C4-2B (cell line): ENCODE measurements around the gene ZNF524.

Experiments used
- H3K27ac ChIP-seq: fragments of 450-650 bp; 2 replicates; pipeline ENCODE4 v1.5.1; 2017
- ZFX ChIP-seq: fragments of 450-650 bp; IDR thresholded peaks from 2 replicates; pipeline ENCODE4 v1.6.1; 2017
- TF ChIP-seq, protein P1 (sequence below): fragments of 450-650 bp; conservative IDR thresholded peaks from 2 replicates; pipeline ENCODE4 v1.5.1; 2017; ENCODE audit warnings: mild to moderate bottlenecking

Gene ZNF524

DNA sequence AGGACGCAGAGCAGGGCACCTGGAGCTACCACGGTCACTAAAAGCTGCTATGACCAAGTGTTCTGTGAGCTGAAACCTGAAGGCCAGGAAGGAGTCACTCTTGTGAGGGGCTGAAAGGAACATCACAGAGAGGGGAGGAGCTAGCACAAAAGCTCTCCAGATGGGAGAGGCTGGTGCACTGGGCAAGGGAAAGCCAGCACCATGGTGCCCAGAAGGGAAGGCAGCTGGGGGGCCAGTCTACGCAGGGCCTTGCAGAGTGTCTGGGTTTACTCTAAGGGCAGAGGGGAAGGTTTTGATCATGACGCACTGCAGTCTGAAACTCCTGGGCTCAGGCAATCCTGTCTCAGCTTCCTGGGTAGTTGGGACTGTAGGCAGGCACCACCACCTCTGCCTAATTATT lies 36.6 kb downstream of the ZNF524 start:
- no peak for TF ChIP-seq ZFX
- TF ChIP-seq, protein P1, sequence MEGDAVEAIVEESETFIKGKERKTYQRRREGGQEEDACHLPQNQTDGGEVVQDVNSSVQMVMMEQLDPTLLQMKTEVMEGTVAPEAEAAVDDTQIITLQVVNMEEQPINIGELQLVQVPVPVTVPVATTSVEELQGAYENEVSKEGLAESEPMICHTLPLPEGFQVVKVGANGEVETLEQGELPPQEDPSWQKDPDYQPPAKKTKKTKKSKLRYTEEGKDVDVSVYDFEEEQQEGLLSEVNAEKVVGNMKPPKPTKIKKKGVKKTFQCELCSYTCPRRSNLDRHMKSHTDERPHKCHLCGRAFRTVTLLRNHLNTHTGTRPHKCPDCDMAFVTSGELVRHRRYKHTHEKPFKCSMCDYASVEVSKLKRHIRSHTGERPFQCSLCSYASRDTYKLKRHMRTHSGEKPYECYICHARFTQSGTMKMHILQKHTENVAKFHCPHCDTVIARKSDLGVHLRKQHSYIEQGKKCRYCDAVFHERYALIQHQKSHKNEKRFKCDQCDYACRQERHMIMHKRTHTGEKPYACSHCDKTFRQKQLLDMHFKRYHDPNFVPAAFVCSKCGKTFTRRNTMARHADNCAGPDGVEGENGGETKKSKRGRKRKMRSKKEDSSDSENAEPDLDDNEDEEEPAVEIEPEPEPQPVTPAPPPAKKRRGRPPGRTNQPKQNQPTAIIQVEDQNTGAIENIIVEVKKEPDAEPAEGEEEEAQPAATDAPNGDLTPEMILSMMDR = no peak
- no peak overlapping the region for H3K27ac ChIP-seq

DNA sequence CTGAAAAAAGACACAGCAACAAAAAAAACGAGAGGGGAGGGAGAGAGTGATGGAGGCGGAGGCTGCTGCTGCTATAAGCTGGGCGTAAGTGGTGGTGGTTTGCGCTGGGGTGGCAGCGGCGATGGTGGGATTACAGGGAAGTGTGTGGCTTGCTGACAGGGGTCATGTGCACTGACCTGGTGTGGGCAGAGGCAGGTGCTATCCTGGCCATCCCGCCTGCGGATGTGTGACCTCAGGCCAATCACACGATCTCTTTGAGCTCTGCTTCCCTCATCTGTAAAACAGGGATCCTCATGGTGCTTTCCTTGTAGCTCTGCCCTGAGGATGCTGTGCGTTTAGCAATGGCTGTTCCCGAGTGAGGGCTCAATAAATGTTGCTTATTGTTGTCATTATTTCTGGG lies 37.4 kb downstream of the ZNF524 start:
- TF ChIP-seq, protein P1 = no peak
- TF ChIP-seq ZFX = no peak
- no peak overlapping the region for H3K27ac ChIP-seq

DNA sequence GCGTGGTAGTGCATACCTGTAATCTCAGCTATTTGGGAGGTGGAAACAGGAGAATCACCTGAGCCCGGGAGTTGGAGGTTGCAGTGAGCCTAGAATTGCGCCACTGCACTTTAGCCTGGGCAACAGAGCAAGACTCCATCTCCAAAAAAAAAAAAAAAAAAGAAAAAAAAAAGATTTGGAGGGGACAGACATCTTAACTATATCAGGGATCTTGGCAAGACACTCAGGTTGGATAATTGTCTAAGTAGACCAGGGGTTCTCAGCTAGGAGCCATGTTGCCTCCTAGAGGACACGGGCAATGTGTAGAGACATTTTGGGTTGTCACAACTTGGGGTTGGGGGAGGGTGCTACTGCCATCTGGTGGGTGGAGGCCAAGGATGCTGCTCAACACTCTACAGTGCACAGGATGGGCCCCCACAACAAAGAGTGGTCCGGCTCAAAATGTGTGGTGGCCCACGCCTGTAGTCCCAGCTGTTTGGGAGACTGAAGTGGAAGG lies 38.8 kb downstream of the ZNF524 start:
- H3K27ac ChIP-seq = peak overlapping the region; percentile 93
- TF ChIP-seq, protein P1 = peak; percentile 39
- no peak for TF ChIP-seq ZFX

DNA sequence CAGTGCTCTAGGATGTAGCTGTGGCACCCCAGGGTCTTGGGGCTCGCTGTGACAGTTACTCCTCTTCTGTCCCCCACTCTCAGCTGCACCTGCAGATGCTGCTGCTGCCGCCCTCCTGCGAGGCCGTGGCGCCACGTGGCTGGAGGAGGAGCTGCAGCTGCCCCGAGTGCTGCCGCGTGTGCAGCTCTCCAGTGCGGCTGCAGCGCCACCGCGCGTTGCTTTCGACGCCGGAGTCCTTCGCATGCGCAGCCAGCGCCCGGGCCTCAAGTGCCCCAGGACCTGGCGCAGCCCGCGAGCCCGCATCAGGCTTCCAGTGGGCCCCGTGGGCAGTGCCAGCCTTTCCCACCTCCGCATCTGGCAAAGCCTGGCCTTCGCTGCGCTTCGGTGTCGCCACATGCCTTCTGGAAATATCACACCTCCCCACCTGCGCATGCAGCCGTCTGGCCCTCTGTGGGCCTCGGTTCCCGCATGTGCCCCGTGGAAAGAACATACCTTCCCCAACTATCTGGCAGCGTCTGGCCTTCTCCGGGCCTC lies 40.0 kb downstream of the ZNF524 start:
- TF ChIP-seq, protein P1 = peak; percentile 93
- TF ChIP-seq ZFX = peak; percentile 86; the same call in 1 of the 2 replicates
- H3K27ac ChIP-seq = peak overlapping the region; percentile 93

DNA sequence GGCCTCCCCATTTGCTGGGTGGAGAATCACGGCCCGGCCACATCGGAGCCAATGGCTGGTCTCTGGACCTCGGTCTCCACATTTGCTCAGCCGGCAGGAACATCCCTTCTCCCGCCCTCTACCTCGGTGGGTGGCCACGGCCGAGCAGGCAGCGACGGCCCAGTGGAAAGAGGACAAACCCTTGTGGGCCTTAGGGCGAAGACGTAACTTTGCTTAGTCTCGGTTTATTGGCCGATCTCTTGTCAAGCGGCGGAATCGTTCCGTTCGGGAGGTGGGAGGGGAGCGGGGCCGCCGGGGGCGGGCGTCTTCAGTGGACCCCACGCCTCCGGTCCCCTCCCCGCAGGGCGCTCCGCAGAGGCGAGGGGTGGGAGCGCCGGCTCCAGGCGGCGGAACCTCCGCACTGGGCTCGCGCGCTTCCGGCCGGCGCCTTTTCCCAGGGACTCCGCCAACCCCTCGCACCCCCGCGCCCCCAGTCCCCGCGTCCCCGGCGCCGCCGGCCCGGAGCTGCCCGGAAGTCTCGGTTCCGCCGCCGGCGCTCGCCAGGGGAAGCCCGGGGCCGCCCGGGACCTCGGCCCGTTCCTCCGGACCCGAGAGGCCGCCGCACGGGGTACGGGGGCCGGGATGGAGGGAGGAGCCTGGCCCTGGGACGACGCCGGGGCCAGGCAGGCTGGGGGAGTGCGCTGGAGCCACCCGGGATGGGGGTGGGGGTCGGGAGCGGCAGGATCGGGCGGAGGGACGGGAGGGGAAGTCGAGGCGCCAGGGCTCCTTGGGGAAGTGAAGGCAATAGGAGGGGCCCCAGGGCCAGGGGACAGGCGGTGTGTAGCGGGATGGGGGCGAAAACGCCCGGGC lies 40.7 kb downstream of the ZNF524 start, which contains the start of gene ZNF580:
ZNF580 (plus strand) TSS at position 426 of the 849 bp plus-strand sequence. CDS start 1,507 bp downstream, outside the sequence.
- TF ChIP-seq, protein P1 = no peak
- peak; percentile 74 for TF ChIP-seq ZFX

DNA sequence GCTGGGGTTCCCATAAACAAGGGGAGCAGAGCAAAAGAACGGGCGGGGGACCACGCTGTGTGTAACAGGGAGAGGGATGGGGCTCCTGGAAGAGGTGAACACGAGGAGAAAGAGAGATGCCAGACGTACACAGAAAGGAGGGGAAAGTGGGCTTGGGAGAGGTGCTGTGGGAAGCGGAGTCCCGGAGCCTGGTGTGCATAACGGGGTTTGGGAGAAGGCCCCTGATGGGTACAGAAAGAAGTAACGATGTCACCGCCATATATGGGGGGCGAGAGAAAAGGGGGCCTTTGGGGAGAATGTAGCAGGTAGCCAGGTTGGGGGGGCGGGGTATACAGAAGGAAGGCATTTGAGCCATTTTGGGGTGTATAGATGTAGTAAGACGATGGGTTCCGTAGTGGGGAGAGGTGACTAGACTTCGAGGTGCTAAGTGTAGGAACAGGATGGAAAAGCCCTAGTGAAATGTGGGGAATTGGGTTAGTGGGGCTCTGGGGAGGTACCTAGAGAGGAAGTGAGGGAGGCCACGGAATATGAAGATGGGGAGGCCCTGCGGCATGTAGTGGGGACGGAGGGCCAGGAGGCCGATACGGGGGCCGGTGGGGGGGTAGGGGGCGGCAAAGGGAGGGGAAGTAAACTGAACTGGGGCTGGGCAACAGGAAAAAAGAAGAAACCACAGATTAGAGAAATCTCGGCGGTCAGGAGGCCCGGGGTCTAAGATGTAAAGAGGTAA lies 41.5 kb downstream of the ZNF524 start:
- TF ChIP-seq ZFX = no peak
- TF ChIP-seq, protein P1 = no peak
- peak overlapping the region; percentile 93 for H3K27ac ChIP-seq

More for the DNA sequence above, 40.7 kb downstream of the ZNF524 start, which contains the start of gene ZNF580:
- H3K27ac ChIP-seq = peak within 1 kb of the TSS; percentile 93
